HG02943 (cell line): ENCODE measurements around the gene GADD45G.
A peak's percentile ranks its signal among the peaks of the same experiment; 100 is the strongest.

Experiments used
- ATAC-seq: cut with Tn5 transposase; IDR thresholded peaks from one replicate; pipeline ENCODE4 v1.9.1; 2021; ENCODE audit warnings: mild to moderate bottlenecking, low read depth, moderate library complexity; ENCODE audit not compliant: unreplicated experiment

GADD45G gene, protein sequence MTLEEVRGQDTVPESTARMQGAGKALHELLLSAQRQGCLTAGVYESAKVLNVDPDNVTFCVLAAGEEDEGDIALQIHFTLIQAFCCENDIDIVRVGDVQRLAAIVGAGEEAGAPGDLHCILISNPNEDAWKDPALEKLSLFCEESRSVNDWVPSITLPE

DNA sequence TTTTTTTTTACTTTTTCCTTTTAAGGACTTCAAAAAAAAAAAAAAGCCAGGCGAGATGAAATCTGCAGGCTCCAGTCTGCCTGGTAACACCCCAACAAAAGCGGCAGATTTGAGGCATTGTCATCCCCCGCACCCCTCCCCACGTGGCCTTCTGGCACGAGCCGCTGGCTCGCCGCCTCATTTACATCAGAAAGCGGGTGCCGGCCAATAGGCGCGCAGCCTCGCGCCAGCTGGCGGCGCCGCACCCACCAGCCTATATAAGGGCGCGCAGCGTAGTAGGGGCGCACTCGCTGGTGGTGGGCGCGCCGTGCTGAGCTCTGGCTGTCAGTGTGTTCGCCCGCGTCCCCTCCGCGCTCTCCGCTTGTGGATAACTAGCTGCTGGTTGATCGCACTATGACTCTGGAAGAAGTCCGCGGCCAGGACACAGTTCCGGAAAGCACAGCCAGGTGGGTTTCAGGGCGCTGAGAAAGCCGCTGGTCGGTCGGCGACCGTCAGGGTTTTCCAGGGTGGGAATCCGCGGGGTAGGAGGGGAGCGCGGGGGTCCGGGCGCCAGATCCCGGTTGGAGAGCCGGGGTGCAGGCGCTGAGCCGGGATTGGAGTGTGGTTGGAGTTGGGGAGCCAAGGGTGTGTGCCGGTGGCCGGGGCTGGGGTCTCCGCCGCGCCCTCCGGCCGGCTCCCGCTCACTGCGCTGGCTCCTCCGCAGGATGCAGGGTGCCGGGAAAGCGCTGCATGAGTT, at the start of gene GADD45G:
Gene GADD45G, plus strand, starts transcription at position 284 of the 736 bp plus-strand sequence. Its CDS starts 110 bp downstream, at position 394.
- ATAC-seq = no peak

DNA sequence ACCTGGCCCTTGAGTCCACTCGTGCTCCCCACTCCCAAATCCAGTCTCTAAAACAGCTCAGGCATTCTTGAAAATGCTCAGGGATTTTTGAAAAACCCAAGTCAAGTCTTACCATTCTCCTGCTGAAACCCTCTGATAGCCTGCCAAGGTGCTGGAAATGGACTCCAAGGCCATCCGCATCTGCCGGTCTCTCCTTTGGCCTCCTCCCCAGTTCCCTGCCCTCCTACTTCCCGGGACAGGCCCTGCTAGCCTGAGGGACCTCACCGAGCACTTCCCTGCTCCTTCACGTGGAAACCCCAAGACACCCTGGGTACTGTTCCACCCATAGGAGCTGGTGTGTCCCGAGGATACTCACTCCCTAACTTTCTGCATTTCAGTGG, 49.8 kb upstream of the GADD45G start:
- no peak for ATAC-seq

DNA sequence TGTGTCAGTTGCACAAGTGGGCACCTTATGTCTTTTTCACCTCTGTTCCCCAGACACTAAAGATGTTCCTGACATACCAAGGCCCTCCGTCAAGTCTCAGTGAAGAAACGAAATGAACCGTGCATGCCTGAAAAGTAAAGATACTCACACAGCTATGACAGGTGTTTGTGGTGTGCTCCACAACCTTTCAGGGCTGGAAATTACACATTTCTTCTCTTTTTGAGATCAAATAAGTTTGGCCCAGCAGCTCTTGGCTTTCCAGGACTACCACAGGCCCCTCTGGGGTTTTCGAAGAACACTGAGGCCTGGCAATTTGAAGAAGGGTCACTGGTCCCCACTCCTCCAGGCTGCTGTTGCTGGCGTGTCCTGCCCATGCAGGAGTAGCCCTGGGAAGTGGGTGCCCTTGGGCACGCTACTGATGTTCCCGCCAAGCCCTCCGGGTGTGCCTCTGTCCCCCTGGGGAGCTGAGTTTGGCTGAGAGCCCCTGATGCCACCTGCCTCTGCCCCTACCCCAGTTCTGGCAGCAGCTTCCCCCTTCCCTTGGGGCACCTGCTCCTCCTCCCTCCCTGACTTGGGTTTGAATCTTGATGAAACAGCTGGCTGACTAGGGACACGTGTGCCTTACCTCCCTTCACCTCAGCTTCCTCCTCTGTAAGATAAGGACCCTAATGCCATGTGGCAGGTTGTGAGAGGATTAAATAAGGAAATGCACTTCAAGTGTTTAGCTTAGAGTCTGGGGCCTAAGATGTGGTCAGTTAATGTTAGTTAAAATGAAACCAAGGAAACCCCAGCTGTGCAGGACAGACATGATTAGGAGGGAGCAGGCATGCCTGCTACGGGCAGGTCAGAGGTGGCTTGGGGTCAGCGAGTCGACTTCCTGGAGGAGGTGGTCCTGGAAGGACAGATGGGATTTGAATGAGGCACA, 49.1 kb upstream of the GADD45G start:
- ATAC-seq = peak; percentile 78

DNA sequence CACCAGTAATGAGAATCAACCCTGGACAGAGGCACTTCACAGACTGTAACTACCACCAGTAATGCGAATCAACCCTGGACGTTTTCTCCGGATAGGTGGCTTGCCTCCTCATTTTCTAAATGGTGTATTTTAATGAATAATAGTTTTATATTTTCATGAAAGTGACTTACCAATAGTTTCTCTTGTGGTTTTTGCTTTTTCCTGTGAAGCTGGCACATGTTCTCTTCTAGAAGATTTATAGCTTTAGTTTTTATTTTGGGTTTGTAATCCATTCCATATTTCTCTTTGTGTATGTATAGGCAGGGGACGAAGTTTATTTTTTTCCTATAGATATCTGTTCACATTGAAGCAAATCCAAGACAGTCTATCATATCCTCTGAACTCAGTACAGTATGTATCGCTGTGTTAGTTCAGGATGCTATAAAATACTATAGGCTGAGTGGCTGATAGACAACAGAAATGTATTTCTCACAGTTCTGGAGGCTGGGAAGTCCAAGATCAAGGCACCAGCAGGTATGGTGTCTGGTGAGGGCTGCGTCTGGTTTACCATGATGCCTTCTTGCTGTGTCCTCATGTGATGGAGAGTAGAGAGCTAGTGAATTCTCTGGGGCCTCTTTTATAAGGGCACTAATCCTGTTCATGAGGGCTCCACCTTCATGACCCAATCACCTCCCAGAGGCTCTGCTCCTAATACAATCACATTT, 46.5 kb upstream of the GADD45G start:
- ATAC-seq = no peak

DNA sequence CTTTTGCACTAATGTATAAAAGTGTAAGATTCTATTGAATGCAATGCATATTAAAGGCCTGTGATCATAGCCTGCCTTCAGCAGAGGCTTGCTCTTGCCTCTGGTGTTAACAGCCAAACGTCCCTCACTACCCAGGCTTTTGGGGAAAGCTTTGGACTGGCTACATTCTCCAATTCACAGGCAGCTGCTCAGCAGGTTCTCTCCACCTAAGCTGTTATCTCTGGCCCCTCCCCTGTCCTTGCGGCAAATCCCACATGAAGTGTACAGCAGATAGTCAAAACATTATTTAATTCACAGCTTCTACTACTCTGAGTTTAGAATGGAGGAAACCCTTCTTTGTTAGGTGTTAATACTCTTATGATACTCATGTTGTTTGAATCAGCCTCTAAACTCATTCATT, 45.9 kb upstream of the GADD45G start:
- ATAC-seq = no peak

DNA sequence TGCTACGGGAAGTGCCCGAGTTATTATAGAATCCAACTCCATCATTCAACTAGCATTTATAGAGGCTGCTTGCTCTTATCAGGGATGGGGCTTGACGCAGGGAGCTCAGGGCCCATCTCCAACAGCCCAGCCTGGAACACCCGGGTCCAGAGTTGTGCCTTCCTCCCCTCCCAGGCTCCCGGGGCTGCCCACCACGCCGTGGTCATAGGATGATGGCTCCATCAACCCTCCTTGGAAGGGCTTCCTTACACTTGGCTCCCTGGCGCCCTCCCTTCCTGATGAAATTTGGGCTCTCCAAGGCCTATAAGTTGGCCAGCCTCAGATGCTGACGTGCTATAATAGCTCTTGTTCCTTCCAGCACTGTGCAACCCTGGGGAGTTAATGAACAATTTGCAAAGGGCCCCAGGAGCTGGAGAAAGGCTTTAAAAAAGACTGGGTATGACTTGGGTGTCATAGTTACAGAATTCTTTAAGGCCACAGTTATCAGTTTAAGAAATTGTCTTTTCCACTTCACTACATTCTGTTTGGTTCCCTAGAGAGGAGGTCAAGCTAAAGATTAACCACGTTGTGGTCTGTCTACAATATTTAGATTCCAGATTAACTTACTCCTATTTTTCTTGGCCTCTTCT, 42.5 kb upstream of the GADD45G start:
- peak; percentile 75 for ATAC-seq

DNA sequence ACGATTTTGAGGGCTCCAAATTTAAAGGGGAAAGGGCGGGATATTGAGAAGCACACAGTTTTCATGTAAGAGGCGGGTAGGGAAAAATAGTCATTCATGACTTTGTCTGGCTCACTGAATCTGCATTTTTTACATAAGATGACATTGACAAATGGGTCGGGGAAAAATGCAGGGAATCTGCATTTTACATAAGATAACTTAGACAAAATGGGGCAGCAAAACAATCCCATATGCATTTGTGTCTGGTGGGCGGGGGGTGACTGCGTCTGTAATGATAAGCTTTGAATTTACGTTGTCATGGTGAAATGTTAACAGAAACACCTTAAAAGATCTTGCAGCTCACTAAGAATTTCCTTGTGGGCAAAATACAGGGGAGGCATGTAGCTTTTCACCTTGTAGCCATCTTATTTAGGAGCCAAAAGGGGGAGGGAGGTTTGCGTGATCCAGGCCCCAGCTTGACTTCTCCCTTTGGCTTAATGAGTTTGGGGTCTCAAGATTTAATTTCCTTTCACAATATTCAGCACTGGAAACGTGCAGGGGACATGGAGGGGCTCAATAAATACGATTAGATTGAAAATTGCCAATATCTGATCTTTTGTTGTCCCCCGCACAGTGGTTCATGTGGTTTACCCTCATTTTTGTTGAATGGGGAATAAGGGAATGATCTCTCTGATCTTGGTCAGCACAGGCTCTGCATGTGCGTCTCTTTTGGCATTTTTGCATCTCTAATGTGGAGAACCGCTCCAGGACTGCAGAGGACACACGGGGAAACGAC, 41.1 kb upstream of the GADD45G start:
- ATAC-seq = no peak

DNA sequence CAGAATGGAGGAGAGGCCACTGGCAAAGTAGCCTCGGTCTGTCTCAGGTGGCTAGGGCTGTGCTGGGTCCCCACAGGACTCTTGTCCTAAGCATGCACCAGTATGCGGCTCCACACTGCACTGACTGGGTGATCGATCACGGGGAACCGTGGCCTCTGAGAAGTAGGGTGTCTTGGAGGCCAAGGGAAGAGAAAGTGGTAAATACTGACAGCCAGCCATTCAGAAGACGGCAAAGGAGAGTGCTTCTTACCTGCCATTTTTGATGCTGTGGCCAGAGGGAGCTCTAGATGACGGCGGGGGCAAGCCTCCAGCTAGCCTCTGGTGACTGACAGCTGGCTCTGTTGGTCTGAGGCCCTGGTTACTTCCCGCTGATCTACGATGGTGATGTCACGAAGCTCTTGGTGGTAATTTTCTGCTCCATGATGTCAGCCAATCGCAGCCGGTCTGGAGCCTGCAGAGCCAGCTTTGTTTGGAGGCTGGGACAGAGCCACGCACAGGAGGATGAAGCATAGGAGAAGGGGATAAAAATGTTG, 40.4 kb upstream of the GADD45G start:
- no peak for ATAC-seq

DNA sequence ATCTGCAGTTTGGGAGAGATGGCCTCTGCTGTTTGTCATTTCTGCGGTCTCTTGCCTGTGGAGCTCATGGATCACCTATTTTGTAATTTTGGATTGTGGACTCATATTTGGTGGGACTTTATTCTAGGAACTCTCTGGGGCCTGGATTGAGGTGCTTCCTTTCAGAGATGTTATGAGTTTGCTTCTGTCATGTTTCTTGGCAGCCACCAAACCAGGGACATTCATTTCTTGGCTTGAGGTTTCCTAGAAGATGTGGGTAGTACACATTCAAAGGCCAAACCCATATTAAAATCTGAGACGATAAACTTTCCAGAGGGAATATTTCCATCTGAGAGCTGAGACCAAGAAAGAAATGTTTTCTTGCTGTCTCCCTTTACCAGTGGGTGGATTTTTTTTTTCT, 37.2 kb upstream of the GADD45G start:
- ATAC-seq = no peak

DNA sequence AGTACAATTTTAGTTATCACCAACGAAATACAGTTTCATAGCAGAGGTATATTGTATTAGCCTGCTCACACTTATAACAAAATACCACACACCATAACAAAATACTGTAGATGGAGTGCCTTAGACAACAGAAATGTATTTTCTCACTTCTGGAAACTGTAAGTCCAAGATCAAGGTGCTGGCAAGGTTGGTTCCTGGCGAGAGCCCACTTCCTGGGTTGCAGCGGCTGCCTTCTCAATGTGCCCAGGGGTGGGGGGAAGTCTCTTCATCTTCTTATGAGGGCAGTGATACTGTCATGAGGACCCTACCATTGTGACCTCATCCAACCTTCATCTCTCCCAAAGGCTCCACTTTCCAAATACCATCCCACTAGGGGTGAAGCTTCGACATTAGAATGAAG, 30.5 kb upstream of the GADD45G start:
- ATAC-seq = no peak

DNA sequence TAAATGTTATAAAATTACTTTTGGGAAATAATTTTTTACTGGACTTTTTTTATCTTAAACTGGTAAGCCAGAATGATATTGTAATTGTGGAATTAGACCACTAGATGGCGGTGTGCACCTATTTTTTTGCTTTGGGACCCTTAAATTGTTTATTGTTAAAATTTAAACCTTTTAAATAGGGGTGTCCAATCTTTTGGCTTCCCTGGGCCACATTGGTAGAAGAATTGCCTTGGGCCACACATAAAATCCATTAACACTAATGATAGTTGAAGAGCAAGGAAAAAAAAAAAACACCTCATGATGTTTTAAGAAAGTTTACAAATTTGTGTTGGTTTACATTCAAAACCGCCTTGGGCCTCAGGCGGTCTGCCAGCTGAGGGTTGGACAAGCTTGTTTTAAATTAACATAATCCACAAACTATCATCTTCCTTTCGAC, 28.4 kb upstream of the GADD45G start:
- ATAC-seq = no peak

DNA sequence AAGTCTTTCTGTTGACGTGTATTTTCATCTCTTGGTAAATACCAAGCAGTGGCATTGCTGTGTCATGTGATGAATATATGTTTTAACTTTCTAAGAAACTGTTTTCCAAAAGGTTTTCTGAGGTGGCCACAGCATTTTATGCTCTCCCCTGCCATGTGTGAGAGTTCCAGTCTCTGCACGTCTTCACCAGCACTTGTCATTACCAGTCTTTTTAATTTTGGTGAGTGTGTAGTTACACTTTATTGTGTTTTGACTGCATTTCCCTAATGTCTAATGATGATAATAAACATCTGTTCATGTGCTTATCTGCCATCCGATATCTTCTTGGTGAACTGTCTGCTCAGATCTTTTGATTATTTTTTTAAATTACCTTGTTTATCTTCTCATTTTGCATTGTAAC, 27.4 kb upstream of the GADD45G start:
- ATAC-seq = no peak

DNA sequence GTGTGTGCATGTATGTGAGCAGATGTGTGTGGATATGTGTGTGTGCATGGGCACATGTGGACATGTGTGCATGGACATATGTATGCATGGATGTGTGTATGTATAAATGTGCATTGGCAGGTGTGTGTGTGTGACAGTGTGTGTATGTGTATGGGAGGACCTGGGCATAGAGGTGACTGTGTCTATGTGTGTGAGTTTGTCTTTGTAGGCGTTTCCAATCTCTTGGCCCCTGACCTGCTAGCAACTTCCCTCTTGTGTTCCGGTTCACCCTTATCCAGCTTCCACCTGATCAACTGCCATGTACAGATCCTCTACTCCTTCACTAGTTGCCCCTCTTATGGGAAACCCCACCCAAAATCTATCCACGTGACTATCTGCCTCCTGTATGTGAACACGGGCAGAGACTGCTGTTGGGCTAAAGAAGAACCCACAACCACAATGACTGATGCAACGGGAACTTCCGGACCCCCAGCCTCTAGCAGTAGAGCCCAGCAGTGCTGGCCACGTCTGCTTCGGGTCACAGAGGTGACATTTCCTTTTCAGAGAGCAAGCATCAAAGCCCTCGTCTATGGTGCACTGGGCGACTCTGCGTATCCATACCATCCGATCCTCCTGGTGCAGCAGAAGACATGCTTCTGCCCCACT, 24.9 kb upstream of the GADD45G start:
- ATAC-seq = no peak

DNA sequence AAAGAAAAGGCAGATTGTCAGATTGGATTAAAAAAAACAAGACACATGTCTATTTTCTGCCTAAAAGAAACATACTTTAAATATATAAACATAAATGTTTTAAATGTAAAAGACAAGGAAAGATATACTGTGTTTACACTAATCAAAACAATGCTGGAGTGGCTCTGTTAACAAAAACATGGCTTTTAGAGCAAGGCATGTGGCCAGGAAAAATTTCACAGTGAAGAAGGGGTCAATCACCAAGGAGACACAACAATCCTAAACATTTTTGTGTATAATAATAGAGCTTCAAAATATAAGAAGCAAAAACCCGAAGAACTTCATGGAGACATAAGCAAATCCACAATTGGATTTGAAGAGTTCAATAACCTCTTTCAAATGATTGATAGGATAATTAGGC, 18.5 kb upstream of the GADD45G start:
- no peak for ATAC-seq

DNA sequence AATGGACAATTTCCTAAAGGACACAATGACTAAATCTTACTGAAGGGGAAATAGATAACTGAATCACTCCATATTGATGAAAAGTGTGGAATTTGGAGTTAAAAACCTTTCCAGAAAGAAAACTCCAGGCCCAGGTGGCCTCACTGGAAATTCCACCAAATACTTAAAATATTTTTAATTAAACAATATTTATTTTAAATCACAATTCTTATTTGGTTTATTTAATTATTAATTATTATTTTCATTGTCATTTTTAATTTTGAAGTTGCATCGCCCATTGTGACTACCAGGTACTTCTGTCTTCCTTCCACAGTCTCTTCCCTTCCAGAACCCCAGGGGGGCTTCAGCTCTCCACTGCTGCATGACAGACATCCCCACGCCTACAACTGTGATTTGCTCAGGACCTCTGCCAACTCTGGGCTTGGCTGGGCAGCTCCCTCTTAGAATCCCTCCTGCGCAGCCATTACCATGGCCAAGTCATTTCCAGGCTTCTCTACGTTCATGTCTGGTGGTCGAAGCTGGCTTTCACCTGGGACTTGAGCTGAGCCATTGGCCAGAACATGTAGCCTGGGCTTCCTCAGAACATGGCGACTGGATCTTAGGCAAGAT, 16.4 kb upstream of the GADD45G start:
- ATAC-seq = no peak

DNA sequence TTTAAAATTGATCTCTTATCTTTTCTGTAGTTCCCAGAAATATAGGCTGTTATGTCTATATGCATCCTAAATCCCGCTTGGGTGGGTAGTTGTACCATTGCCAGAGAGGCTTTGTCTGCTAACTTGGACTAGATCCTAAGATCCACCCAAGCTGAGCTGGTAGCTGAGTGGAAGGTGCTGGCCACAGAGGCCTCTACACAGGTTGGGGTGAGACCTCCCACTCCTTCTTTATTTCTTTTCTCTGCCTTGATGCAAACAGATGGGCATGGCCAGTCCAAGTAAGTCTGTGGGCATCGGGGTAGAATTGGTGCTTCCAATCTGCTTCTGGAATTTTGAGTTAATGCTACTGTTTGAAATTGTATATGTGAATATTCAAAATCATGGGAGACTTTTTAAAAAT, 14.4 kb upstream of the GADD45G start:
- no peak for ATAC-seq

DNA sequence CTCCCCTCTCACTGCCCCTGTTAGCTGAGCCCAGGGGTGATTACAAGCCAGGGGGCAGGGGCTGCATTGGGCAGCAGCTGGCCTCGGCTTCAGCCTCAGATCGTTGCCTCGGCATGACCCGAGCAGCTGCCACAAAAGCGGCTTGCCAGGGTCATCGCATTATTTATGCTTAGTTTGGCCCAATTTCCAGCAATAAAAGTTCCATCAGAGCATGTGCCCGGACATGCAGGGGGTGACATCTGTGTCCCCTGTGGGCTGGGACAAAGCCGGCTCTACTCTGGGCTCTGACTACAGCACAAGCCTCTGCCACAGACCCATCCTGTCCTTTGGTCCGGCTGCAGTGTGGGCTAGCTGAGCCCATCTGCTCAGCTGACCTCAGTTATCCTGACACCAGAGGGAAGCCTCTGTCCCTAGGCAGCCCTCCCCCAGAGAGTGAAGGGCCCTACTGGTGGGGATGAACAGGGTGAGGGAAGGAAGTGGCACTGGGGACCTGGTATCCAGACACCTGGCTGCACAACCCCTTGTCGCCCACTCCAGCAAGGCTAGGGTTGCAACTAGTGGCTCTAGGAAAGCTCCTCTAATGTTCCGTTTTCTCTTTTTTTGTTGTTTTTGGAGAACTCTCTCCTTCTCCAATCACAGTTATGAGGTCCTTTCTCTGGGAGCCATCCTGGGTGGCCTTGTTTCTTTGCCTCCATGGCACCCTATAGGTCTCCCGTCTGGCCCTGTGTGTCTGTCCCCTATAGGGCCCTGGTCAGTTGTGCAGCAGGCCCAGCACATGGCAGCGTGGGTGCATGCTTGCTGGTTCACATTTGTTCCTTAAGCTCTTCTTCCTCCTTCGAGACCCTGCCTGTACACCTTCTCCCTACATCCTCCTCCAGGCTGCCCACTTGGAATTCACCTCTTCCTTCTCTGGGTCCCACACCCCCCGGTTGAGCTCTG, 13.3 kb upstream of the GADD45G start:
- no peak for ATAC-seq
